WTC11 (cell line): ENCODE data around the gene BBS9. TPM values are rescaled to one million over a fixed set of nuclear protein-coding genes. Genes with fewer than 3 reads are reported as not detected.

Experiments used
- ATAC-seq: fragments of 200-7000 bp; cut with Tn5 transposase; 2 replicates; pipeline ENCODE4 v1.10.0; 2021; ENCODE audit warnings: mild to moderate bottlenecking, moderate library complexity
- CTCF ChIA-PET: fragments of 300-600 bp; sonication (Branson Sonifier 250); formaldehyde crosslinking; loops from one replicate; lab custom pipeline; 2021; ENCODE audit warnings: antibody characterized with exemption; lab: Charles Lee
- POLR2A ChIA-PET: fragments of 350-600 bp; sonication (Branson Sonifier 250); formaldehyde crosslinking; loops from one replicate; lab custom pipeline; 2021; ENCODE audit warnings: antibody characterized with exemption; lab: Charles Lee
- DNase-seq: peaks from one replicate; pipeline ENCODE4 v3.0.0; 2021; ENCODE audit warnings: low spot score
- H3K27ac Mint-ChIP-seq: 2 replicates; pipeline ENCODE4 v1.8.0; 2021; ENCODE audit warnings: mixed read lengths
- H3K27me3 Mint-ChIP-seq: 2 replicates; pipeline ENCODE4 v1.8.0; 2021; ENCODE audit warnings: low read depth, mild to moderate bottlenecking, moderate library complexity, mixed read lengths
- H3K36me3 Mint-ChIP-seq: 2 replicates; pipeline ENCODE4 v1.8.0; 2021; ENCODE audit warnings: mixed read lengths
- H3K4me1 Mint-ChIP-seq: 2 replicates; pipeline ENCODE4 v1.8.0; 2022; ENCODE audit warnings: mixed read lengths
- H3K4me3 Mint-ChIP-seq: 2 replicates; pipeline ENCODE4 v1.8.0; 2021; ENCODE audit warnings: mild to moderate bottlenecking, moderate library complexity, mixed read lengths
- H3K9me3 Mint-ChIP-seq: 2 replicates; pipeline ENCODE4 v1.8.0; 2021; ENCODE audit warnings: mixed read lengths
- ARID4B ChIP-seq: sonication (generic); formaldehyde crosslinking; IDR thresholded peaks from 2 replicates; pipeline ENCODE4 v1.8.0; 2023; ENCODE audit warnings: missing genetic modification reagents, mild to moderate bottlenecking, borderline replicate concordance
- ATF6 ChIP-seq: sonication (generic); formaldehyde crosslinking; IDR thresholded peaks from 2 replicates; pipeline ENCODE4 v1.8.1; 2023; ENCODE audit warnings: mild to moderate bottlenecking, missing genetic modification reagents
- E2F1 ChIP-seq: sonication (generic); formaldehyde crosslinking; IDR thresholded peaks from 2 replicates; pipeline ENCODE4 v1.8.0; 2022; ENCODE audit warnings: mild to moderate bottlenecking, missing genetic modification reagents
- ELF4 ChIP-seq: sonication (generic); formaldehyde crosslinking; IDR thresholded peaks from 2 replicates; pipeline ENCODE4 v1.8.1; 2022; ENCODE audit warnings: low read depth, mild to moderate bottlenecking, moderate library complexity, missing genetic modification reagents
- FOXK1 ChIP-seq: sonication (generic); formaldehyde crosslinking; IDR thresholded peaks from 2 replicates; pipeline ENCODE4 v1.8.0; 2022; ENCODE audit warnings: mild to moderate bottlenecking, moderate library complexity, missing genetic modification reagents
- FOXP4 ChIP-seq: sonication (generic); formaldehyde crosslinking; IDR thresholded peaks from 2 replicates; pipeline ENCODE4 v1.8.0; 2022; ENCODE audit warnings: mild to moderate bottlenecking, missing genetic modification reagents
- MXD4 ChIP-seq: fragments of 250-450 bp; sonication (Bioruptor Pico); IDR thresholded peaks from 2 replicates; pipeline ENCODE4 v1.8.0; 2021; ENCODE audit warnings: mild to moderate bottlenecking, moderate library complexity, borderline replicate concordance
- NR2C2 ChIP-seq: sonication (generic); formaldehyde crosslinking; IDR thresholded peaks from 2 replicates; pipeline ENCODE4 v1.8.0; 2022; ENCODE audit warnings: mild to moderate bottlenecking, missing genetic modification reagents
- OVOL2 ChIP-seq: fragments of 250-450 bp; sonication (Bioruptor Pico); IDR thresholded peaks from 2 replicates; pipeline ENCODE4 v1.9.0; 2021; ENCODE audit warnings: mild to moderate bottlenecking, borderline replicate concordance
- PRRX2 ChIP-seq: fragments of 250-450 bp; sonication (Bioruptor Pico); IDR thresholded peaks from 2 replicates; pipeline ENCODE4 v1.8.0; 2021; ENCODE audit warnings: mild to moderate bottlenecking
- RELA ChIP-seq: sonication (generic); formaldehyde crosslinking; IDR thresholded peaks from 2 replicates; pipeline ENCODE4 v1.8.1; 2022; ENCODE audit warnings: missing genetic modification reagents, mild to moderate bottlenecking, borderline replicate concordance
- SMAD4 ChIP-seq: sonication (generic); formaldehyde crosslinking; IDR thresholded peaks from 2 replicates; pipeline ENCODE4 v1.8.0; 2022; ENCODE audit warnings: mild to moderate bottlenecking, missing genetic modification reagents
- SOX15 ChIP-seq: fragments of 250-450 bp; sonication (Bioruptor Pico); IDR thresholded peaks from 2 replicates; pipeline ENCODE4 v1.9.0; 2021; ENCODE audit warnings: mild to moderate bottlenecking
- STAT6 ChIP-seq: sonication (generic); formaldehyde crosslinking; conservative IDR thresholded peaks from 2 replicates; pipeline ENCODE4 v1.8.1; 2023; ENCODE audit warnings: mild to moderate bottlenecking, low read depth, missing genetic modification reagents, moderate library complexity
- TEAD4 ChIP-seq: sonication (generic); formaldehyde crosslinking; IDR thresholded peaks from 2 replicates; pipeline ENCODE4 v1.8.0; 2022; ENCODE audit warnings: mild to moderate bottlenecking, missing genetic modification reagents
- ZNF263 ChIP-seq: sonication (generic); formaldehyde crosslinking; IDR thresholded peaks from 2 replicates; pipeline ENCODE4 v1.8.1; 2022; ENCODE audit warnings: low read depth, mild to moderate bottlenecking, moderate library complexity, missing genetic modification reagents
- ZNF281 ChIP-seq: sonication (generic); formaldehyde crosslinking; IDR thresholded peaks from 2 replicates; pipeline ENCODE4 v1.8.0; 2023; ENCODE audit warnings: mild to moderate bottlenecking, missing genetic modification reagents
- ZNF317 ChIP-seq: sonication (generic); formaldehyde crosslinking; IDR thresholded peaks from 2 replicates; pipeline ENCODE4 v1.8.1; 2023; ENCODE audit warnings: low read depth, mild to moderate bottlenecking, moderate library complexity, missing genetic modification reagents, borderline replicate concordance
- ZNF416 ChIP-seq: fragments of 250-450 bp; sonication (Bioruptor Pico); IDR thresholded peaks from 2 replicates; pipeline ENCODE4 v1.9.0; 2021; ENCODE audit warnings: mild to moderate bottlenecking, inconsistent platforms
- total RNA-seq: library from RNA; stranded (reverse); gene quantifications from 3 replicates; pipeline ENCODE4 v1.2.3, GENCODE V29; 2021

The BBS9 gene
- total RNA-seq, 1 experiment from 2014 or later: 56.6 TPM

GRCh38 chr7:33196221-33196620 is 66.9 kb downstream of the BBS9 start:
- ChIA-PET POLR2A (no interaction called here), CTCF (no interaction called here)
- Mint-ChIP-seq H3K4me1 (peaks cover 3% of the 10 kb centered on the region), H3K27ac (no peak overlapping the region), H3K36me3 (peaks cover 2% of the 10 kb centered on the region; the same call in 1 of the 2 replicates), H3K9me3 (peaks cover 4% of the 10 kb centered on the region; the same call in 1 of the 2 replicates), H3K4me3 (no peak overlapping the region), H3K27me3 (no peaks in the 10 kb centered on the region; the same call in 1 of the 2 replicates)
- no peak for ATAC-seq
- no peak for DNase-seq
- no peak for TF ChIP-seq OVOL2 (CRISPR knock-in tag)
- no peak for TF ChIP-seq E2F1 (CRISPR knock-in tag)
- TF ChIP-seq RELA (CRISPR knock-in tag): no peak
- TF ChIP-seq ZNF317: no peak
- TF ChIP-seq FOXP4 (CRISPR knock-in tag): no peak
- TF ChIP-seq SMAD4 (CRISPR knock-in tag): no peak
- TF ChIP-seq ZNF263 (CRISPR knock-in tag): no peak
- TF ChIP-seq ELF4: no peak
- no peak for TF ChIP-seq ZNF281 (CRISPR knock-in tag)
- no peak for TF ChIP-seq PRRX2 (CRISPR knock-in tag)
- no peak for TF ChIP-seq ARID4B (CRISPR knock-in tag)
- TF ChIP-seq FOXK1 (CRISPR knock-in tag): no peak
- TF ChIP-seq ATF6 (CRISPR knock-in tag): no peak
- TF ChIP-seq STAT6: no peak
- TF ChIP-seq NR2C2 (CRISPR knock-in tag): no peak
- TF ChIP-seq SOX15 (CRISPR knock-in tag): no peak
- TF ChIP-seq TEAD4 (CRISPR knock-in tag): no peak
- TF ChIP-seq ZNF416 (CRISPR knock-in tag): no peak
- TF ChIP-seq MXD4: no peak
